RWPE2 (cell line): ENCODE data around the gene CASP14.

Experiments used
- ATAC-seq: fragments of 200-7000 bp; cut with Tn5 transposase; 3 replicates; pipeline ENCODE4 v1.9.1; 2021; ENCODE audit warnings: low read depth
- DNase-seq: peaks from one replicate; pipeline ENCODE4 v3.0.0-alpha.2; 2020; ENCODE audit warnings: low spot score
- H3K27ac ChIP-seq: fragments of 450-650 bp; 2 replicates; pipeline ENCODE4 v1.5.1; 2017; ENCODE audit warnings: mild to moderate bottlenecking; ENCODE audit not compliant: poor library complexity, severe bottlenecking
- H3K27me3 ChIP-seq: fragments of 250-450 bp; sonication (Bioruptor Pico); 2 replicates; pipeline ENCODE4 v1.5.1; 2021; ENCODE audit warnings: mild to moderate bottlenecking, moderate library complexity; ENCODE audit not compliant: insufficient read depth, poor library complexity, severe bottlenecking
- H3K36me3 ChIP-seq: fragments of 250-450 bp; sonication (Bioruptor Pico); 2 replicates; pipeline ENCODE4 v1.5.1; 2020; ENCODE audit warnings: low read depth, mild to moderate bottlenecking, moderate library complexity
- H3K4me1 ChIP-seq: fragments of 250-450 bp; sonication (Bioruptor Pico); 2 replicates; pipeline ENCODE4 v1.5.1; 2021; ENCODE audit warnings: mild to moderate bottlenecking, moderate library complexity; ENCODE audit not compliant: insufficient read depth, poor library complexity, severe bottlenecking
- H3K4me3 ChIP-seq: fragments of 250-450 bp; sonication (Bioruptor Pico); 2 replicates; pipeline ENCODE4 v1.5.1; 2021; ENCODE audit warnings: mild to moderate bottlenecking, moderate library complexity; ENCODE audit not compliant: severe bottlenecking
- H3K9me3 ChIP-seq: fragments of 250-450 bp; sonication (Bioruptor Pico); 2 replicates; pipeline ENCODE4 v1.5.1; 2021; ENCODE audit warnings: mild to moderate bottlenecking, moderate library complexity; ENCODE audit not compliant: severe bottlenecking
- CTCF ChIP-seq: fragments of 450-650 bp; IDR thresholded peaks from one replicate; pipeline ENCODE4 v1.5.1; 2017; ENCODE audit warnings: mild to moderate bottlenecking, moderate library complexity; ENCODE audit not compliant: poor library complexity, severe bottlenecking

CASP14 gene

GRCh38 chr19:15028490-15028889, 20.8 kb upstream of the CASP14 start:
- no peak for DNase-seq
- H3K27me3 ChIP-seq = no peaks in the 10 kb centered on the region
- no peaks in the 10 kb centered on the region for H3K9me3 ChIP-seq
- no peak for TF ChIP-seq CTCF
- H3K27ac ChIP-seq = no peak overlapping the region
- H3K4me3 ChIP-seq = no peak overlapping the region
- no peaks in the 10 kb centered on the region for H3K36me3 ChIP-seq
- no peaks in the 10 kb centered on the region for H3K4me1 ChIP-seq
- no peak for ATAC-seq

GRCh38 chr19:15031675-15032074, 17.6 kb upstream of the CASP14 start:
- Histone ChIP-seq H3K4me1 (no peaks in the 10 kb centered on the region), H3K9me3 (no peaks in the 10 kb centered on the region), H3K27ac (no peak overlapping the region), H3K4me3 (no peak overlapping the region), H3K27me3 (no peaks in the 10 kb centered on the region), H3K36me3 (no peaks in the 10 kb centered on the region)
- DNase-seq (no peak), ATAC-seq (no peak)
- no peak for TF ChIP-seq CTCF

- Histone ChIP-seq H3K4me1 (peaks cover 12% of the 10 kb centered on the region), H3K9me3 (no peaks in the 10 kb centered on the region), H3K36me3 (no peaks in the 10 kb centered on the region), H3K27me3 (no peaks in the 10 kb centered on the region), H3K4me3 (no peak overlapping the region), H3K27ac (no peak overlapping the region)
- ATAC-seq = no peak
- TF ChIP-seq CTCF = no peak
- DNase-seq = no peak
Measured at GRCh38 chr19:15035795-15036311, 13.4 kb upstream of the CASP14 start.

DNA sequence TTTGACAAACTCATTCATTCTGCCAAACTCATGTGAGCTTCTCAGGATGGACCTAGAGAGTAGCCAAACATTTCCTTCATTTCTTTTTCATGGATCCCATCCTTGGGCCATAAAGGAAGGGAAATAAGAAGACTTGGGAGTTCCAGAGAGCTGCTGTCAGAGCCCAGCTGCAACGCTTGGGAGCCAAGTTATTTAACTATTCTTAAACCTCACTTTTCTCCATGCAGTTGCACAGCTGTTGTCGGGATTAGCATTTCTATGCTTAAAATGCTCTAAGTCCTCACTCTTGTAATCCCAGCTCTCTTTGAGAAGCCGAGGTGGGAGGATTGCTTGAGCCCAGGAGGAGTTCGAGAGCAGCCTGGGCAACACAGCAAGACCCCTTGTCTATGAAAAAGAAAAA, 11.7 kb upstream of the CASP14 start:
- no peak for DNase-seq
- no peak for TF ChIP-seq CTCF
- H3K27ac ChIP-seq = no peak overlapping the region
- H3K36me3 ChIP-seq = no peaks in the 10 kb centered on the region
- no peaks in the 10 kb centered on the region for H3K9me3 ChIP-seq
- no peak for ATAC-seq
- no peak overlapping the region for H3K4me3 ChIP-seq
- no peaks in the 10 kb centered on the region for H3K27me3 ChIP-seq
- peaks cover 12% of the 10 kb centered on the region for H3K4me1 ChIP-seq

GRCh38 chr19:15038294-15038693, 11.0 kb upstream of the CASP14 start:
- ATAC-seq (peak; percentile 58; the same call in 2 of the 3 replicates), DNase-seq (no peak)
- peaks cover 12% of the 10 kb centered on the region for H3K4me1 ChIP-seq
- H3K27ac ChIP-seq = no peak overlapping the region
- no peaks in the 10 kb centered on the region for H3K9me3 ChIP-seq
- TF ChIP-seq CTCF = no peak
- H3K4me3 ChIP-seq = no peak overlapping the region
- H3K36me3 ChIP-seq = no peaks in the 10 kb centered on the region
- no peaks in the 10 kb centered on the region for H3K27me3 ChIP-seq
